Endothelial cell of umbilical vein (primary cell): Measurements from ENCODE around the gene SLCO6A1. TPM values are rescaled to one million over a fixed set of nuclear protein-coding genes. Genes with fewer than 3 reads are reported as not detected.

Source experiments
- BruUV-seq: library from RNA; stranded (reverse); fragments of 400-500 nt; replicated peaks from 2 replicates; lab custom pipeline; 2021; lab: Mats Ljungman, UMichigan
- CTCF ChIA-PET: fragments of 300-600, 350-600 bp; sonication (Branson Sonifier 250); formaldehyde crosslinking; loops from one replicate; lab custom pipeline; 2021; ENCODE audit warnings: antibody characterized with exemption, inconsistent platforms; lab: Charles Lee
- POLR2A ChIA-PET: fragments of 300-600, 350-600 bp; sonication (Branson Sonifier 250); formaldehyde crosslinking; loops from one replicate; lab custom pipeline; 2021; ENCODE audit warnings: antibody characterized with exemption, inconsistent platforms; lab: Charles Lee
- DNase-seq: peaks from one replicate; pipeline ENCODE4 v3.0.0-alpha.2; 2011; ENCODE audit warnings: low read depth, low spot score
- FAIRE-seq: peaks from 2 replicates; lab custom pipeline; 2011; peaks lifted over from hg19 to GRCh38; lab: Jason Lieb, UNC
- H2AFZ ChIP-seq: 2 replicates; pipeline ENCODE4 v1.6.0; 2012; ENCODE audit warnings: low read depth, low read length, control low read depth, inconsistent platforms
- H3K27ac ChIP-seq: 2 replicates; pipeline ENCODE4 v1.5.1; 2011; ENCODE audit warnings: low read depth, mild to moderate bottlenecking, control low read depth, low read length, moderate library complexity; ENCODE audit not compliant: insufficient read depth
- H3K27me3 ChIP-seq, 2 experiments: 2 replicates each; pipeline versions ENCODE4 v1.6.0 to v1.6.1; 2011; ENCODE audit warnings: low read length in 2 of 2, mixed read lengths in 1 of 2; ENCODE audit not compliant: control insufficient read depth in 2 of 2, insufficient read depth in 2 of 2
- H3K36me3 ChIP-seq, 2 experiments: 2 replicates in 1 of 2; 3 replicates in 1 of 2; pipeline ENCODE4 v1.5.1; 2011; ENCODE audit warnings: low read length in 2 of 2, mild to moderate bottlenecking in 1 of 2, moderate library complexity in 1 of 2; ENCODE audit not compliant: control insufficient read depth in 2 of 2, insufficient read depth in 2 of 2; ENCODE audit errors: extremely low read depth in 1 of 2
- H3K4me1 ChIP-seq: 3 replicates; pipeline ENCODE4 v1.5.1; 2011; ENCODE audit warnings: mild to moderate bottlenecking, low read length; ENCODE audit not compliant: control insufficient read depth, insufficient read depth; ENCODE audit errors: extremely low read depth
- H3K4me2 ChIP-seq: 2 replicates; pipeline ENCODE4 v1.6.1; 2011; ENCODE audit warnings: low read length, control low read depth, mixed read lengths; ENCODE audit not compliant: insufficient read depth
- H3K4me3 ChIP-seq, 3 experiments: fragments of 200-600 bp in 1 of 3; sonication (generic), shearing (Covaris generic) in 1 of 3; replicated peaks in 1 of 3; 2 replicates each; pipeline ENCODE4 v1.5.1; 2011 to 2016; ENCODE audit warnings: control low read depth in 3 of 3, low read length in 3 of 3, mild to moderate bottlenecking in 2 of 3, inconsistent platforms in 1 of 3, low read depth in 1 of 3, moderate library complexity in 1 of 3; ENCODE audit not compliant: insufficient read depth in 1 of 3
- H3K79me2 ChIP-seq: 2 replicates; pipeline ENCODE4 v1.6.0; 2012; ENCODE audit warnings: low read length, inconsistent platforms; ENCODE audit not compliant: control insufficient read depth, insufficient read depth
- H3K9ac ChIP-seq: replicated peaks from 2 replicates; pipeline ENCODE3; 2011; ENCODE audit warnings: low read length, control low read depth; ENCODE audit not compliant: insufficient read depth; ENCODE audit errors: extremely low read depth
- H3K9me1 ChIP-seq: replicated peaks from 3 replicates; pipeline ENCODE4 v1.6.0; 2011; ENCODE audit warnings: mild to moderate bottlenecking, low read length; ENCODE audit not compliant: control insufficient read depth, insufficient read depth; ENCODE audit errors: extremely low read depth
- H3K9me3 ChIP-seq: replicated peaks from 2 replicates; pipeline ENCODE4 v1.5.1; 2012; ENCODE audit warnings: low read length, inconsistent platforms; ENCODE audit not compliant: control insufficient read depth, insufficient read depth
- H4K20me1 ChIP-seq: replicated peaks from 2 replicates; pipeline ENCODE3; 2011; ENCODE audit warnings: mild to moderate bottlenecking, low read length; ENCODE audit not compliant: control insufficient read depth, insufficient read depth; ENCODE audit errors: extremely low read depth
- EZH2 ChIP-seq: IDR thresholded peaks from 2 replicates; pipeline ENCODE4 v1.6.1; 2012; ENCODE audit warnings: borderline replicate concordance, low read depth, mild to moderate bottlenecking, moderate library complexity, low read length, inconsistent platforms; ENCODE audit not compliant: severe bottlenecking
- FOS ChIP-seq: IDR thresholded peaks from 2 replicates; pipeline ENCODE4 v1.6.1; 2011; ENCODE audit warnings: mild to moderate bottlenecking, low read length, moderate library complexity, borderline replicate concordance; ENCODE audit not compliant: insufficient read depth
- GATA2 ChIP-seq: IDR thresholded peaks from 2 replicates; pipeline ENCODE4 v1.7.0; 2011; ENCODE audit warnings: low read depth, mild to moderate bottlenecking, moderate library complexity, mixed read lengths, low read length; ENCODE audit not compliant: insufficient read length, insufficient read depth
- JUN ChIP-seq: IDR thresholded peaks from 2 replicates; pipeline ENCODE4 v1.6.1; 2011; ENCODE audit warnings: borderline replicate concordance, low read depth; ENCODE audit not compliant: insufficient read length, insufficient read depth
- MYC ChIP-seq: IDR thresholded peaks from one replicate; pipeline ENCODE4 v1.6.1; 2011; ENCODE audit warnings: mild to moderate bottlenecking, low read depth, low read length
- POLR2A ChIP-seq: IDR thresholded peaks from 2 replicates; pipeline ENCODE4 v1.6.1; 2012; ENCODE audit warnings: low read depth, mild to moderate bottlenecking, control low read depth, low read length
- POLR2AphosphoS5 ChIP-seq: IDR thresholded peaks from 2 replicates; pipeline ENCODE4 v1.6.1; 2012; ENCODE audit warnings: low read depth, mild to moderate bottlenecking, control low read depth, low read length, moderate library complexity; ENCODE audit not compliant: insufficient read depth
- dilution Hi-C: fragments of 300-500 bp; cut with MboI; formaldehyde crosslinking; loops from one replicate; pipeline ENCODE4 v1.15.0; 2019; ENCODE audit warnings: low sequenced_read_pairs; ENCODE audit not compliant: extremely low pct_ligation_motif_present
- intact Hi-C: fragments of 100-400 bp; cut with micrococcal nuclease; formaldehyde crosslinking; loops from one replicate; pipeline ENCODE4 v1.10.0; 2022
- polyA plus RNA-seq, 4 experiments: library from polyadenylated mRNA; depleted of rRNA in 3 of 4; stranded (reverse) in 3 of 4; unstranded in 1 of 4; fragments of >200 nt; gene quantifications; 2 replicates each; pipeline versions ENCODE4 v1.2.1 to v1.2.3, GENCODE V29; 2011 to 2012; ENCODE audit warnings: missing spikeins in 1 of 4
- total RNA-seq: library from RNA; stranded (reverse); gene quantifications from 2 replicates; pipeline ENCODE4 v1.2.3, GENCODE V29; 2021
- TF ChIP-seq, protein P1 (sequence below), 2 donors: IDR thresholded peaks; 1 replicate in 1 of 2; 2 replicates in 1 of 2; pipeline ENCODE4 v1.5.1; 2011; ENCODE audit warnings: low read length in 2 of 2, mild to moderate bottlenecking in 2 of 2, moderate library complexity in 2 of 2, control low read depth in 1 of 2, inconsistent platforms in 1 of 2, low read depth in 1 of 2; ENCODE audit not compliant: insufficient read depth in 1 of 2; ENCODE audit errors: extremely low read depth in 1 of 2
- TF ChIP-seq, protein P2 (sequence below): IDR thresholded peaks from 2 replicates; pipeline ENCODE4 v1.6.1; 2011; ENCODE audit not compliant: insufficient read depth, insufficient read length

SLCO6A1 gene
- total and polyA plus RNA-seq, 2 donors (not counting 3 experiments of a cell fraction or from before 2014, with no cell fraction given), result not detected

DNA sequence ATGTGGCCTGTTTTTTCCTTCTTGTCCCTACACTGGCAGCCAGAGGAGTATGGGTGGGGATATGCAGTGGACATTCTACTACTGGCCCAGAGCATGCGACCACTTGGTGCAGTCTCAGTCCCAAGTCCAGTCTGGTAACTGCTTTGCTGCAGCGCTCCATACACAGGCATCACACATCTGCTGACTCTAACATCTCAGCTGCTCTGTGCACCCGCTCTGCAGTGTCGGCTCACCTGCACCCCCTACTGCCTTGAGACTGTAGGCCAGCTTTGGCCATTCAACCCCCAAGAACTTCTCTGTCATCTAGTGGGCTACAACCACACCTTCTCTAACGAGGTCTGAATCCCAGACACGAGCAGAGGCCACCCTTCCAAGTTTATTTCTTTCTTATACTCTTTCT is 46.4 kb upstream of the SLCO6A1 start:
- no peak for FAIRE-seq
- no peaks in the 10 kb centered on the region for H3K9me1 ChIP-seq
- no peaks in the 10 kb centered on the region for H4K20me1 ChIP-seq
- H3K36me3 ChIP-seq, result no peaks in the 10 kb centered on the region
- H3K27me3 ChIP-seq, result peaks cover 0 to 2% of the 10 kb centered on the region in 2 experiments
- H3K4me2 ChIP-seq, result no peak overlapping the region
- BruUV-seq, result no TSS peak
- no peak overlapping the region for H3K9ac ChIP-seq
- no peaks in the 10 kb centered on the region for H3K79me2 ChIP-seq
- H3K4me3 ChIP-seq, result no peak overlapping the region
- intact Hi-C loops (no loop called here), dilution Hi-C loops (no loop called here)
- ChIA-PET POLR2A (no interaction called here), CTCF (interaction anchor here (1.0 to 1.8 kb wide), 3 partner anchors 9 to 486 kb away, joined by 3 to 8 read pairs (median 3); no protein-coding TSS in a partner anchor)
- H3K4me1 ChIP-seq, result no peaks in the 10 kb centered on the region
- H3K9me3 ChIP-seq, result no peaks in the 10 kb centered on the region
- no peak overlapping the region for H3K27ac ChIP-seq
- peak; percentile 14 for DNase-seq
- no peak overlapping the region for H2AFZ ChIP-seq
- TF ChIP-seq, protein P1, sequence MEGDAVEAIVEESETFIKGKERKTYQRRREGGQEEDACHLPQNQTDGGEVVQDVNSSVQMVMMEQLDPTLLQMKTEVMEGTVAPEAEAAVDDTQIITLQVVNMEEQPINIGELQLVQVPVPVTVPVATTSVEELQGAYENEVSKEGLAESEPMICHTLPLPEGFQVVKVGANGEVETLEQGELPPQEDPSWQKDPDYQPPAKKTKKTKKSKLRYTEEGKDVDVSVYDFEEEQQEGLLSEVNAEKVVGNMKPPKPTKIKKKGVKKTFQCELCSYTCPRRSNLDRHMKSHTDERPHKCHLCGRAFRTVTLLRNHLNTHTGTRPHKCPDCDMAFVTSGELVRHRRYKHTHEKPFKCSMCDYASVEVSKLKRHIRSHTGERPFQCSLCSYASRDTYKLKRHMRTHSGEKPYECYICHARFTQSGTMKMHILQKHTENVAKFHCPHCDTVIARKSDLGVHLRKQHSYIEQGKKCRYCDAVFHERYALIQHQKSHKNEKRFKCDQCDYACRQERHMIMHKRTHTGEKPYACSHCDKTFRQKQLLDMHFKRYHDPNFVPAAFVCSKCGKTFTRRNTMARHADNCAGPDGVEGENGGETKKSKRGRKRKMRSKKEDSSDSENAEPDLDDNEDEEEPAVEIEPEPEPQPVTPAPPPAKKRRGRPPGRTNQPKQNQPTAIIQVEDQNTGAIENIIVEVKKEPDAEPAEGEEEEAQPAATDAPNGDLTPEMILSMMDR (IDR thresholded peaks at IDR 0.05; ENCODE audit: extremely low read depth in 1 of 2, insufficient read depth in 1 of 2, low read depth in 1 of 2, low read length in 2 of 2), result peak; percentile 16 to 50
- TF ChIP-seq FOS, result no peak
- no peak for TF ChIP-seq JUN

GRCh38 chr5:102542057-102542456 is 43.3 kb upstream of the SLCO6A1 start:
- POLR2A ChIA-PET, result no interaction called here
- DNase-seq (no peak), FAIRE-seq (no peak)
- Histone ChIP-seq H4K20me1 (no peaks in the 10 kb centered on the region), H3K27ac (no peak overlapping the region), H3K4me3 (no peak overlapping the region), H3K9me1 (no peaks in the 10 kb centered on the region), H2AFZ (no peak overlapping the region), H3K9ac (no peak overlapping the region), H3K27me3 (peaks cover 0 to 3% of the 10 kb centered on the region in 2 experiments), H3K4me2 (no peak overlapping the region), H3K4me1 (no peaks in the 10 kb centered on the region), H3K9me3 (no peaks in the 10 kb centered on the region), H3K36me3 (no peaks in the 10 kb centered on the region), H3K79me2 (no peaks in the 10 kb centered on the region)
- TF ChIP-seq FOS (no peak), JUN (no peak), MYC (no peak), POLR2AphosphoS5 (no peak), GATA2 (no peak), EZH2 (no peak), POLR2A (no peak)
- TF ChIP-seq, protein P1 (IDR thresholded peaks at IDR 0.05; ENCODE audit: extremely low read depth in 1 of 2, insufficient read depth in 1 of 2, low read depth in 1 of 2, low read length in 2 of 2), result no peak
- TF ChIP-seq, protein P2, sequence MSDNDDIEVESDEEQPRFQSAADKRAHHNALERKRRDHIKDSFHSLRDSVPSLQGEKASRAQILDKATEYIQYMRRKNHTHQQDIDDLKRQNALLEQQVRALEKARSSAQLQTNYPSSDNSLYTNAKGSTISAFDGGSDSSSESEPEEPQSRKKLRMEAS, result no peak
- CTCF ChIA-PET, result no interaction called here
- no TSS peak for BruUV-seq
- dilution Hi-C loops, result no loop called here
- intact Hi-C loops, result no loop called here
